Neuron (in vitro differentiated cells): ENCODE results near the gene AADAT.

ENCODE experiments used
- H2AFZ ChIP-seq: one replicate; pipeline ENCODE4 v1.6.1; 2013; ENCODE audit warnings: low read depth, mild to moderate bottlenecking, inconsistent platforms, low read length, moderate library complexity
- H3K27me3 ChIP-seq: one replicate; pipeline ENCODE4 v1.6.1; 2013; ENCODE audit warnings: low read length; ENCODE audit not compliant: insufficient read depth
- H3K36me3 ChIP-seq: one replicate; pipeline ENCODE4 v1.6.1; 2013; ENCODE audit warnings: low read length; ENCODE audit not compliant: insufficient read depth
- H3K4me1 ChIP-seq: one replicate; pipeline ENCODE4 v1.6.1; 2013; ENCODE audit warnings: low read length; ENCODE audit not compliant: insufficient read depth
- H3K4me3 ChIP-seq: 2 replicates; pipeline ENCODE4 v1.5.1; 2013; ENCODE audit warnings: mild to moderate bottlenecking, low read length, moderate library complexity
- H3K9me3 ChIP-seq: one replicate; pipeline ENCODE4 v1.6.1; 2013; ENCODE audit warnings: low read length

The AADAT gene

DNA sequence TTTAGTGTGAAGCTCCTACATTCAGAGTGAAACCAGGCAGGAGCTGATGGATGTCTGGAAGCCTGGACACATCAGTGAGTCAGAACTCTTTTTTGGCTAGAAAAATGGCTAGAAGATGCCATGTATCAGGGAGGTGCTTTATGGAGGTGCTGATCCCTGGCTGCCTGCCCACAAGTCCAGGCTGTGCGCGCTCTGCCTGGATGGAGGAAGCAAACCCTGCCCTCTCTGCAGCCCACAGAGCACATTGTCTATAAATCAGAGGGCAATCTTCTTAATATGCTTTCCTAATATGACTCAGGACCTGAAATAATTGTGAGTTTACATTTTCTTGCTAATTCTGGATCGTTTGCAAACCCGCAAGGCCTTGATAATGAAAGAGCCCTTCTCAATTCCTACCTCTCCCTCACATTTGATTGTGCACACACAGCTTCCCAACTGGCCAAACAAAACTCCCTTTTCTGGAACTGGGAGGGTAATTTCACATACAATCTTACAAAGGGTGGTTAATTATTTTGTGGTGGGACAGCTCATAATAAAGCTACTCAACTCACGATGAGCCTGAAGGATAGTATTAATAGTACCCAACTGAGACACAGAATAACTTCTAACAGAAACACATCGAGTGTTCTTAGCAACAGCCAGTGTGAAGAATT lies 75.3 kb downstream of the AADAT start:
- H2AFZ ChIP-seq = no peak overlapping the region
- H3K9me3 ChIP-seq = no peaks in the 10 kb centered on the region
- no peaks in the 10 kb centered on the region for H3K36me3 ChIP-seq
- H3K4me1 ChIP-seq = no peaks in the 10 kb centered on the region
- H3K4me3 ChIP-seq = no peak overlapping the region
- no peaks in the 10 kb centered on the region for H3K27me3 ChIP-seq

DNA sequence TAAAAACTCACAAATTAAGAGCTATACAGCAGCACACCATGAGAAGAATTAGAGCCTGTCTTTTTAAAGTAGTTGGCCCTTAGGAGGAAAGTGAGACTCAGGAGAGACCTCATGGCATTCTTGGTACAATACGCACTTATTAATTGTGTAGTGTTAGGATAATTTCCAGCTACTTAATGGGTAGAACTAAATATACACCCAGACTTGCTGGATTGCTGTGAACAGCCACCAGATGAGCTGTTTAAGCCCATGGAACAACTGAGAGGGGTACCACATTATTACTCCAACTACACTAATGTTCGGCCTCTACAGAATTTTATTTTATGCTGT lies 77.2 kb downstream of the AADAT start:
- H3K36me3 ChIP-seq = no peaks in the 10 kb centered on the region
- no peak overlapping the region for H2AFZ ChIP-seq
- H3K4me1 ChIP-seq = no peaks in the 10 kb centered on the region
- no peaks in the 10 kb centered on the region for H3K27me3 ChIP-seq
- no peak overlapping the region for H3K4me3 ChIP-seq
- no peaks in the 10 kb centered on the region for H3K9me3 ChIP-seq

DNA sequence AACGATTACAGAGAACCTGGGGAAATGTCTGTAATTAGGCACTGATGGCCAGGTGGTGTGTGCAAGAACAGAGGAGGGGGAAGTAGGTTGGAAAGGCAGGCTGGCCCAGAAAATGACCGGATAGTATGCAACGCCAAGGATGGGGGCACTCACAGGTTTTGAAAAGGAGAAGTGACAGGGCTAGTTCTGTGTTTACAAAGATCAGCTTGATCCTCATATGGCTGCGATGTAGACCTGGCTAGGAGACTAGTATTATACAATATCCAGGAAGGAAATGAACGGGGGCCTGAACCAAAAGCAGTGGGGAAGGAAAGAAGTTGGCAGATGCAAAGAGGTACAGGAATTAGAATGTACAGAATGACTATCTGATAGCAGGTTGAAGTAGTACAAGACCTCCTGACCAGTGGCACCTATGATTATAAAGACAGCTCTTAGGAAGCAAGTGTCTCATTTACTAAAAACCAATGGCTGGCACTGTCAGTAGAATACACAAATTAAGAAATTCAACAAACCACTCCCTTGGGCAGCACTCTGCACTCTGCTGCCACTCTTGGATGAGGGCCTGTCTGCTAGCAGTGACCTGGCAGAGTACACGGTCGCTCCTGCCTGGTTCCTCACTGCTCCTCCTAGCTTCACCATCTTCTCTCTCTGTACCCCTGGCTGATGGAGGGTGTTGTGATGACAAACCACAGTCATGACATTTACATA lies 77.7 kb downstream of the AADAT start:
- Histone ChIP-seq H3K27me3 (no peaks in the 10 kb centered on the region), H2AFZ (no peak overlapping the region), H3K4me1 (no peaks in the 10 kb centered on the region), H3K4me3 (no peak overlapping the region), H3K9me3 (no peaks in the 10 kb centered on the region), H3K36me3 (no peaks in the 10 kb centered on the region)
